Measurements from ENCODE around the gene AFDN.
A peak's percentile ranks its signal among the peaks of the same experiment; 100 is the strongest.
"Not testable (repeated sequence)": the region's sequence is repeated elsewhere in the genome, so short reads cannot be mapped to it uniquely, and the experiment has no call there.

AFDN gene

DNA sequence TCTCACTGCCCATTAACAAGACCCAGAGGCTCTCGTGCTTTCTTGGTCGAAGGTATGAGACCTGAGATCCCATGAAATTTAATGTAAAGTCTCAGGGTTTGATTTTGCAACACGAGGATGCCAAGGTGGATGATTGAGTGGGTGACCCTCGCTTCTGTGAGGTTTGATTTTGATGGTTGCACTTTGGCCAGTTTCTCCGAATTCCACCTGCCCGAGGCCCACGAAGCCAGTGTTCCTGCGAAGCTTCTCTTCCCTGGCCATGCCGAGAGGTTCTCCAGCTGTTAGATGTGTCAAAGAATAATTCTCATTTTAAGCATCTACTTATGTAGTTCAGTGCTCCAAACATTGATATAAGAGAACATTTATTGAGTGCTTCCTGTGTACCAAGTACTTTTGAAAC, 170.9 kb downstream of the AFDN start, which contains the start of gene KIF25:
KIF25 (plus strand) TSS at position 30 of the 400 bp plus-strand sequence. CDS start 31,915 bp downstream, outside the sequence.
- no peak for DNase-seq
- intact Hi-C loops (cut with DNase I), result no loop called here

DNA sequence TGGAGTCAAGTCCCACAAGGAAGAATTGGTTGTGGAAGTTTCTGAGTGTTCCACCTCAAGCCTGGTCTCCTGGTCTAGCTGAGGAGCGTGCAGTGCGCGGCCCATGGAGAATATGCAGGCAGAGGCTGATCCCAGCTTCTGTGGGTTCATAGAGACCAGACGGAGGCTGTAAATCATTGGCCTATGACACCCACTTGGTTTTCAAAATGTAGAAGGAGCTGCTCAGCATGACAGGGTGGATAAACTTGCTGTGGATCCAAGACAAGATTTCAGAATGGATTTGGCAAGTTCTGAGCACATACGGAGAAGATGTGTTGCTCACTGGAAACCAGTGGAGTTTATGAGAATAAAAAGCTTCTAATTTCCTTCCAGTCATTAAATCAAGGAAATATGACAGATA, 171.5 kb downstream of the AFDN start:
- DNase-seq, result no peak
- intact Hi-C loops (cut with DNase I), result no loop called here

DNA sequence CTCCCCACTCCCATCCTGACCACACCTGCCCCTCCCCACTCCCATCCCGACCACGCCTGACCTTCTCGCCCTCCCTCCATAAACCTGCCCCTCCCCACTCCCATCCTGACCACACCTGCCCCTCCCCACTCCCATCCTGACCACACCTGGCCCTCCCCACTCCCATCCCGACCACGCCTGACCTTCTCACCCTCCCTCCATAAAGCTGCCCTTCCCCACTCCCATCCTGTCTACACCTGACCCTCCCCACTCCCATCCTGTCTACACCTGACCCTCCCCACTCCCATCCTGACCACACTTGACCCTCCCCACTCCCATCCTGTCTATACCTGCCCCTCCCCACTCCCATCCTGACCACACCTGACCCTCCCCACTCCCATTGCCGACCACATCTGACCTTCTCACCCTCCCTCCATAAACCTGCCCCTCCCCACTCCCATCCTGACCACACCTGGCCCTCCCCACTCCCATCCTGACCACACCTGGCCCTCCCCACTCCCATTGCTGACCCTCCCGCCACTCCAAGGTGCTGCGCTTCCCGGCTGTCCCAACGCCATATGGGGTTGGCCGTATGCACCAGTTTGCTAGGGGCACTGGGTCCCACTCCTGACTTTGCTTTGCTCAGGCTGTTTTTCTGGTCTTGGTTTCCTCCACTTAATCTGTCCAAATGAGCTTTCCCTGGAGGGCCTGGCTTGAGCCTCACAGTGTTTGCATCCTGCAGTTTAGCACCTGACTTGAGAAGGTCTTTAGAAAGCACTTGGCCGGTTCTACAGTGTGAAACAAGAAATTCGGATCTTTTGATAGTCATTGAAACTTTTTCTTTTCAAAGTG, 173.7 kb downstream of the AFDN start:
- DNase-seq, result no peak
- intact Hi-C loops (cut with DNase I), result no loop called here

DNA sequence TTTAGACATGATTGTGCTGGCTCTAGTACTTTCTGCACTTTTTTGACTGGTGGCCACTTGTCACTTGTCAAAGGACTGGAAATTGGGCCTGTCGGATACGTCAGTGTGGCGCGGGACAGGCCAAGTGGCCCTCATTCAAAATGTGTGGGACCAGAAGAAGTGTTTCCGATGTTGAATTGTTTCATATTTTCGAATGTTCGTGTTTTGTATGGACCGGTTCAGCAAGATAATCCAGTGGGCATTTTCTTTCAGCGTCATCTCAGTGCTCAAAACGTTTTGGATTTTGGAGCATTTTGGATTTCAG, 174.3 kb downstream of the AFDN start:
- DNase-seq, result no peak

DNA sequence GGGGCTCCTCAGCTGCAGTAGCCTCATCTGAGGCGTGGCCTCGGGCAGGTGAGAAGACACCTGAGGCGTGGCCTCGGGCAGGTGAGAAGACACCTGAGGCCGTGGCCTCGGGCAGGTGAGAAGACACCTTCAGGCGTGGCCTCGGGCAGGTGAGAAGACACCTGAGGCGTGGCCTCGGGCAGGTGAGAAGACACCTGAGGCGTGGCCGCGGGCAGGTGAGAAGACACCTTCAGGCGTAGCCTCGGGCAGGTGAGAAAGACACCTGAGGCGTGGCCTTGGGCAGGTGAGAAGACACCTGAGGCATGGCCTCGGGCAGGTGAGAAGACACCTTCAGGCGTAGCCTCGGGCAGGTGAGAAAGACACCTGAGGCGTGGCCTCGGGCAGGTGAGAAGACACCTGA, 174.8 kb downstream of the AFDN start:
- intact Hi-C loops (cut with DNase I); DNase-seq: not testable (repeated sequence)

More for the DNA sequence above, 174.3 kb downstream of the AFDN start:
- intact Hi-C loops (cut with DNase I), result no loop called here

DNA sequence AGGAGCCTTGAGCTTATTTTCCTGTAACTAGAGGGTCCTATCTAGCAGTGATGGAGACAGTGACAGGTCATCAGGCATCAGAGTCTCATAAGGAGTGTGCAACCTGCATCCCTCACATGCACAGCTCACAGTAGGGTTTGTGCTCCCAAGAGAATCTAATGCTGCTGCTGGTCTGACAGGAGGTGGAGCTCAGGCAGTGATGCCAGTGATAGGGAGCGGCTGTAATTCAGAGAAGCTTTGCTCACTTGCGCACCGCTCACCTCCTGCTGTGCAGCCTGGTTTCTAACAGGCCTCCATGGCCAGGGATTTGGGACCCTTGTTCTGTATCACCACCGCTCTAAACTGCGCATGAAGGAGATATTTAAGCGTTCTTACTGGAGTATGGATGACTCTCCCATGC, 176.1 kb downstream of the AFDN start:
- DNase-seq, result peak in 1 of 42 donors; percentile 34
- intact Hi-C loops (cut with DNase I), result no loop called here

DNA sequence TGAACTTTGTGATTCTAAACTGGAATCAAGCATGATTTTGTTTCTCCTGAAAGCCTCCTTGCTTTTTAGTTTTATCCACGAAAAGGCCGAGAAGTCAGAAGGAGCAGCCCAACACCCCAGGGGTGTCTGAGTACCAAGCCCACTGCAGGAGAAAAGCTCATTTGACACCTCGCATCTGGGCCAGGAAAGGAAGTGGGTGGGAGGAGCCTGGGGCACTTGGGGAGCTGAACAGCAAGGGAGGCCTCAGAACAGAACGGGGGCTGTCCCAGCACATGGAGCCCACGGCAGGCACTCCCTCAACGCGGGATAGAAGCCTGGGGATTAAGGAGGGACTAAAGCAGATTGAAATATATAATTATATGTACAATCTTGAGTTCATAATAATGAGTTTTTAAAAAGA, 177.3 kb downstream of the AFDN start:
- intact Hi-C loops (cut with DNase I), result no loop called here
- DNase-seq, result peak in 2 of 42 donors; percentile 9 to 22

DNA sequence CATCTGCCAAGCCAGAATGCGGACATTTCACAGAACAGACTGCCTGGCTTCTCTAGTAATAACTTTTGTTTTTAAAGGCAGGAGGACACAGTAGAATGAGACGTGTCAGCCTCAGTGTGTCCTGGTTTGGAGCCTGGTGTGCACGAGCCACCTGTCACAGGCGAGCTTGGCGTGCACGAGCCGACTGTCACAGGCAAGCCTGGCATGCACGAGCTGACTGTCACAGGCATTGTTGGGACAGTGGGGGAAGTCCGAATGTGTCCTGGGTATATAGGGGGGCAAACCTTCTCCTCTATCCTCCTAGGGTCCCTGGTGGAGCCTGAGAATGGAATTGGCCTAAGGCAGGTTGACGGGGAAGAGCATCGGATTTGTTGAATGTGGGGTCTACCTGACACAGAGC, 178.2 kb downstream of the AFDN start:
- intact Hi-C loops (cut with DNase I), result no loop called here
- DNase-seq, result peak in 1 of 42 donors; percentile 24

DNA sequence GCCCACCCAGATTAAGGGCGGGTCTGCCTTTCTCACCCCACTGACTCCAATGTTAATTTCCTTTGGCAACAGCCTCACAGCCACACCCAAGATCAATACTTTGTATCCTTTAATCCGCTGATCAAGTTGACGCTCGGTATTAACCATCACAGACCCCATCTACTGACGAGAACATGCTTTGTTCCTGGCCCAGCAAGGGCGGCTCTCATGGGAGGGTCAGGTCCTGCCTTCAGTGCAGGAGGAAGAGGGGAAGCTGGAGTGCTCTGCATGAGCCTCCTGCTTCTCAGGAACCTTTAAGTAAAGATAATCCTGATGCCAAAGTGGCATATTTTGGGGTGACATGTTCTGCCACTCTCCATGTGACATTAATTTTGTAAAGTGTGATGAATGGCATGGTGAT, 179.1 kb downstream of the AFDN start:
- intact Hi-C loops (cut with DNase I), result no loop called here
- peak in 2 of 42 donors; percentile 7 to 9 for DNase-seq

DNA sequence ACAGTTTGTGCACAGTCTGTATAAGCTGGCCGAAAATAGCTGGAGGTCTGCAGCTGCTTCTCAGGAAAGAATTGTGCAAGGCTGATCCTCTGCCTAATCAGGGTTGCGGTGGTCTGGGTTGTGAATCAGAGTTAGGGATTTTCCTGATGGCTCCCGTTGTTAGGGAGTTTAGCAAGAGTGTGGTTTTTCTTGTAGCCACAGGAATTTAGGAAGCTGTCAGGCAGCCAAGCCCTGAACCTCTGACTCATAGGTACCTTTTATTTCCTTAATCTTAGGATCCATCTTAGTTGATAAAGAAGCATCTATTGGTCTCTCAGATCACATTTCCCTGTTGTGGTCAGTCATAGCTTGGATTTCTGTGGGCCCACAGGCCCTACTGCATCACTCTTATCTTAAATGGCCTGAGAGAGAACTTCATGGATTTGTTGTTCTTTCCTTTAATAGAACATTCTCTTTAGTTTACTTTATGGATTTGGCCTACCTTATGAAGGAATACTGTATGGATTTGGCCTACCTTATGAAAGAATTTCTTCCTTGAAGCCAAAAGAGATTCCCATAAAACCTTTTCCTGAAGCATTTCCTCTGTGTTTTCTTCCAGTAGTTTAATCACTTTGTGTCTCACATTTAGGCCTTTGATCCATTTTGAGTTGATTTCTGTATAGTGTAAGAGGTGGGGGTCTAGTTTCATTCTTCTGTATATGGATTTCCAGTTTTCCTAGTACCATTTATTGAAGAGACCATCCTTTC, 181.1 kb downstream of the AFDN start:
- intact Hi-C loops (cut with DNase I), result no loop called here
- DNase-seq, result peak in 2 of 42 donors; percentile 9 to 13

DNA sequence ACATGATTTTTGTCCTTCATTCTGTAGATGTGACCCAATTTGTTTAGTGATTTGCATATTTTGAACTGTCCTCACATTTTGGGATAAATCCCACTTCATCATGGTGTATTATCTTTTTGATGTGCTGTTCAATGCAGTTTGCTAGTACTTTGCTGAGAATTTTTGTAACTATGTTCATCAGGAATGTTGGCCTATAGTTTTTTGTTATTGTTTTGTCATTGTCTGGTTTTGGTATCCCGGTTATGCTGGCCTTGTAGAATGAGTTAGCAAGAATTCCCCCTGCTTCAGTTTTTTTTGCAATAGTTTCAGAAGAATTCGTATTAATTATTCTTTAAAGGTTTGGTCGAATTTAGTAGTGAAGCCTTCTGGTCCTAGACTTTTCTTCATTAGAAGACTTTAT, 182.6 kb downstream of the AFDN start:
- intact Hi-C loops (cut with DNase I), result no loop called here
- DNase-seq, result no peak

DNA sequence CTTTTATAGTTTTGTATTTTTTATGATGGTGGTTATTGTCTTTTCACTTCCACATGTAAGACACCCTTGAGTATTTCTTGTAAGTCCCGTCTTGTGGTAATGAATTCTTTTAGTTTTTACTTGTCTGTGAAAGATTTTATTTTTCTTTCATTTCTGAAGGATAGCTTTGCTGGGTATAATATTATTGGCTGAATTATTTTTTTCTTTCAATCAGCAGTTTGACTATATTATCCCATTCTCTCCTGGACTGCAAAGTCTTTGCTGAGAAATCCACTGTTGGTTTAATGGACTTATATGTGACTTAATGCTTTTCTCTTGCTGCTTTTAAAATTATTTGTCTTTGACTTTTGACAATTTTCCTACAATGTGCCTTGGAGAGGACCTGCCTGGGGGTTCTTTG, 184.6 kb downstream of the AFDN start:
- peak in 1 of 42 donors; percentile 4 for DNase-seq
- intact Hi-C loops (cut with DNase I), result no loop called here

DNA sequence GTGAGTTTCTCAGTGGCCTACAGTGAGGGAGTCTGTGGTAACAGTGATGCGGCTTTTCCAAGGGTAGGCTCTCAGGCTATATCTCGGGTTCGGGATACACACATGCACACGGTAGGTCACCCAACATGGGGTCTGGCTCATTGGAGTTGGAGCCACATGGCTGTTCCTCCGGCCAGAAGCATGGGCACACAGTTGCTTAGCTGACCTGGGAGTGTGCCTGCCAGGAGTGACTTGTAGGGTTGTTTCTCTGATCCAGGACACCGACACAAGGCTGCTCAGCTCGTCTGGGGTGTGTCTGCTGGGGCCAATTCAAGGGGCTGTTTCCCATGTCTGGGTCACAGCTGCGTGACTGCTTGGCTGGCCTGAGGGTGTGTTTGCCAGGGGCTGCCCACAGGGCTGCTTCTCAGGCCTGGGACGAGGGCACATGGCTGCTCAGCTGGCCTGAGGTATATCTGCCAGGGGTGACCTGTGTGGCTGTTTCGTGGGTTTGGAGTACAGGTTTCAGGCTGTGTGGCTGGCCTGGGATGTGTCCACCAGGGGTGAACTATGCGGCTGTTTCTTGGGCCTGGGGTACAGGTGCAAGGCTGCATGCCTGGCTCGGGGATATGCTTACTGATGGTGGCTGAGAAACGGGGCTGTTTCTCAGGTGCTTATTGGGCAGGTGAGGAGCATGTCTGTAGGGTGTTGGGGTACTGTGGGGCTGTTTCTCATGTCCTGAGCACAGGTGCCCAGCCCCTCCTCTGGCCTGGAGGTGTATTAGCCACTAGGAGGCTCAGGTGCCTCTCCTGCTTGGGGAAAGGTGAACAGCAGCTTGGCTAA, 185.9 kb downstream of the AFDN start:
- DNase-seq, result peak in 1 of 42 donors; percentile 26
- intact Hi-C loops (cut with DNase I), result no loop called here

DNA sequence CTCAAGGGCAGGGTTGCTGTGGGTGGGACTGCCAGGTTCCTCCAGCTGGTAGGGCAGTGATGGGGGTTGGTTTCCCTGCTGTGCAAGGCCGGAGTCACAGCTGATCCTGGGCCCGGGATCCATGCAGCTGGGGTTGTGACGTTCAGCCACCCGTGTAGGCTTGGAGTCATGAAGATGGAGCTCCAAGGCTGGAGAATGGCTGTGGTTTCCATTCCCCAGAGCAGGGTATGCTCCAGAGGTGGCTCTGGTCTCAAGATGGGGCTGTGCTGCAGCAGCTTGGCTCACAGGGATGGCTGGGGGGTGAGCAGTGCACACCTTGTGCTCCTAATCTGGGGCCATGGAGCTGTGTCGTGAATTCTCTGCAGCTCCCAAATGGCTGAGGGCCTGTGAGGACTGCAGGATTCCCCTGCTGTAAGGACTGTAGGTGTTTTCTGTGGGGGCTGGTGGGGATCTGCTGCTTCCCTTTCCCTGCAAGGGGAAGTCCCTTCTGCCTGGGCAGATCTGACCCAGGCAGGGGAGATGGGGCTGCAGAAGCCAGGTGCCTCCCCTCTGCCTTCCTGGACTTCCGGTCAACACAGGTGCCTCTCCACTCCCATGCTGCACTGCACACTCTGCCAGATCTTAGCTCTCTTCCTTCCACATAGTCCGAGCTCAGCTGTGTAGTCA, 186.7 kb downstream of the AFDN start:
- DNase-seq, result peak in 1 of 42 donors; percentile 31
- intact Hi-C loops (cut with DNase I), result no loop called here

DNA sequence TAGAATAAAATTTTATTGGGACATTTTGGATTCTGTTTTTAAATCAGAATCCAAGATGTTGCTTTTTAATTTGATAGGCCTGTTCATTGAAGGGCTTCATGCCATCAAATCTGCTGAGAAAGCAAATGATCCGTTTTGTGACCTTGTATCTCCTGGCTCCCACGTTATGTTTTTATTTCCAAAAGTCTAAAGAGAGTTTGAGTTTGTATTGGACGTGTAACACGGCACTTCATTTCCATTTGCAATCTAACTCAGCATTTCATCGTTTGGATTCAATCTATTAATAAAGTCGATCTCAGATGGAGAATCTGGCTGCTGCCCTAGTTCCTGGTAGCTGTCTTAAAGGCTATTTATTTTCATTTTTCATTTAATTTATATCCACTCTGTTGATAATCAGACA, 187.7 kb downstream of the AFDN start:
- intact Hi-C loops (cut with DNase I), result no loop called here
- no peak for DNase-seq

DNA sequence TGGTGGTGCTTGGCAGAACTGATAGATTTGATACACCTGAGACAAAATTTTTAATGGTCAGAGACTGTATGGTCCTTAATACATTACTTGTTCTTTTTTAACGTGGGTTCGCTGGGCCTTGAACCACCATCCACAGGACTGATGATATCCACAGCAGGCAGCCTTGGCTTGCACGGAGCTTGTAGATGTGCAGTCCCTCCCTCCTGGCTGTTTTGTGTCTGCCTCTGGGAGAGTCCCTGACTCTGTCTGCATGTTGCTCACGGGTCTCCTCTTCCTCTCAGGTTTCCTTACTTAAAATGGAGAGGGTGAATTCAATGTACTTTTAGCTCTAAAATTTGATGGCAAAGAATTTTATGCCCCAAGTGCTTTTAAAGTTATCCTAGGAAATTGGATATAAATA, 188.3 kb downstream of the AFDN start:
- peak in 2 of 42 donors; percentile 7 to 36 for DNase-seq
- intact Hi-C loops (cut with DNase I), result no loop called here

DNA sequence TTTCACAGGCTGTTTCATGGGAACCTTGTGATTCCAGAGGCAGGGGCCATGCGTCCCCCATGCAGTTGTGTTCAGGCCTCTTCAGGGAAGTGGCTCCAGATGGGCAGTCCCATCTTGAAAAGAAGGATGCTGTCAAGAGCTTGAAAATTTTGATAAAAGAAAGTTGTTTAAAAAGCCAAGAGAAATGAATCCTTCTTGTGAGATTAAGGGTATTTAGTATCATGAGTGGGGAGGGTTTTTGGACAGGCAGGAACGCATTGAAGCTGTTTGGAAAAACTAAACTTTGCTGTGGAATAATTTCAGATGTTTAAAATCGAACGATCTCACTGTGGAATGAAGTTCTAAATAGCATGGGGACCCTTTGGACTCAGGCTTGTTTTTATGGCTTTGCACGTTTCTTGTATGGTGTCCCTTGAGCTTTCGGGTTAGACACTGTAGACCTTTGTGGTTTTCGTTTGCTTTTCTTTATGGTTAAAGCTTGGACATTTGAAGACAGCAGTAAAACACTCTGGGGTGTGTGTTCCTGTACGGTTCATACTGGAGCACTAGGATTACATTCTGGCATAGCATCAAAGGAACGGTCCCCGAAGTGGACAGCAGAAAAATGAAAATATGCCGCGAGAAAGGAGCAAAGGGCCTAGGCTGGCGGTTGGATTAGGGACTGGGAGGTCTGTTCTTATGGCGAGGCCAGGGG, 188.9 kb downstream of the AFDN start:
- DNase-seq, result peak in 2 of 42 donors; percentile 19 to 33
- intact Hi-C loops (cut with DNase I), result no loop called here

DNA sequence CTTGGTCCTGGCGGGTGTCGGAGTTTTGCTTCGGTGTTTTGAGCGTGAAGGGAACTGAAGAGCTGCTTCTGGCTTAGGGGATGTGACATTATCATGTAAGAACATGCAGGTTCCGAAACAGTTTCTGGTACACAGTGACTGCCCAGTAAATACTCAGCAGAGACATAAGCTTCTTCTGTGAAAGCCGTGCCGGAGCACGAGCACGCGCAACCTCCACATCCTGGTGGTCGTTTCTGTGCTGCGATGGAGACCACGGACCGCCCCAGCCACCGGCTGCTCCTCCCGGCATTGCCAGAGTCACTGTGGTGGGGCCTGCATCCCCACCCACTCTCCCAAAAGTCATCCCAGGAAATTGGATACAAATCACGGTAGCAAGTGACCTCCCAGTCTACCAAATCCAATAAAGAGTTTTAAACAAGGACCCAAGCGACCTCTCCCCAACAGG, 189.5 kb downstream of the AFDN start:
- peak in 2 of 42 donors; percentile 7 to 25 for DNase-seq
- intact Hi-C loops (cut with DNase I), result no loop called here

Measured in head of caudate nucleus (tissue), 42 donors.